WTC11 (cell line): Measurements from ENCODE around the gene LRP1.

Source experiments
- ATF1 ChIP-seq: sonication (generic); formaldehyde crosslinking; IDR thresholded peaks from 2 replicates; pipeline ENCODE4 v1.8.1; 2023; ENCODE audit warnings: mild to moderate bottlenecking, moderate library complexity, missing genetic modification reagents
- CBFB ChIP-seq: sonication (generic); formaldehyde crosslinking; IDR thresholded peaks from 2 replicates; pipeline ENCODE4 v1.8.1; 2022; ENCODE audit warnings: mild to moderate bottlenecking, low read depth, missing genetic modification reagents
- CREB1 ChIP-seq: sonication (generic); formaldehyde crosslinking; IDR thresholded peaks from 2 replicates; pipeline ENCODE4 v1.8.0; 2023; ENCODE audit warnings: mild to moderate bottlenecking, missing genetic modification reagents
- CTCF ChIP-seq: fragments of 200-600 bp; IDR thresholded peaks from 2 replicates; pipeline ENCODE4 v1.8.0; 2022; ENCODE audit warnings: antibody characterized with exemption
- GRHL2 ChIP-seq: fragments of 250-450 bp; sonication (Bioruptor Pico); IDR thresholded peaks from 2 replicates; pipeline ENCODE4 v1.8.0; 2022; ENCODE audit warnings: mild to moderate bottlenecking, moderate library complexity; ENCODE audit not compliant: insufficient replicate concordance, severe bottlenecking
- JUN ChIP-seq: sonication (generic); formaldehyde crosslinking; IDR thresholded peaks from 2 replicates; pipeline ENCODE4 v1.8.0; 2023; ENCODE audit warnings: mild to moderate bottlenecking, missing genetic modification reagents
- MAX ChIP-seq: sonication (generic); formaldehyde crosslinking; IDR thresholded peaks from 2 replicates; pipeline ENCODE4 v1.8.0; 2022; ENCODE audit warnings: mild to moderate bottlenecking, missing genetic modification reagents
- NFATC4 ChIP-seq: fragments of 250-450 bp; sonication (Bioruptor Pico); IDR thresholded peaks from 2 replicates; pipeline ENCODE4 v1.9.0; 2021; ENCODE audit warnings: mild to moderate bottlenecking
- PRDM15 ChIP-seq: sonication (generic); formaldehyde crosslinking; IDR thresholded peaks from 2 replicates; pipeline ENCODE4 v1.8.0; 2022; ENCODE audit warnings: missing genetic modification reagents
- SMAD3 ChIP-seq: sonication (generic); formaldehyde crosslinking; IDR thresholded peaks from 2 replicates; pipeline ENCODE4 v1.8.0; 2022; ENCODE audit warnings: missing genetic modification reagents, mild to moderate bottlenecking, borderline replicate concordance
- USF1 ChIP-seq: sonication (generic); formaldehyde crosslinking; IDR thresholded peaks from 2 replicates; pipeline ENCODE4 v1.8.0; 2022; ENCODE audit warnings: mild to moderate bottlenecking, missing genetic modification reagents
- USF2 ChIP-seq: sonication (generic); formaldehyde crosslinking; IDR thresholded peaks from 2 replicates; pipeline ENCODE4 v1.8.1; 2023; ENCODE audit warnings: mild to moderate bottlenecking, missing genetic modification reagents, moderate library complexity
- ZNF396 ChIP-seq: fragments of 250-450 bp; sonication (Bioruptor Pico); IDR thresholded peaks from 2 replicates; pipeline ENCODE4 v1.8.0; 2021; ENCODE audit warnings: mild to moderate bottlenecking, moderate library complexity, borderline replicate concordance

- TF ChIP-seq CBFB (CRISPR knock-in tag) = no peak
- TF ChIP-seq CTCF = no peak
- TF ChIP-seq USF2 (CRISPR knock-in tag) = no peak
- TF ChIP-seq ZNF396 (CRISPR knock-in tag) = no peak
- no peak for TF ChIP-seq PRDM15 (CRISPR knock-in tag)
- no peak for TF ChIP-seq CREB1 (CRISPR knock-in tag)
- no peak for TF ChIP-seq USF1 (CRISPR knock-in tag)
- TF ChIP-seq MAX (CRISPR knock-in tag) = no peak
- TF ChIP-seq ATF1 (CRISPR knock-in tag) = no peak
- no peak for TF ChIP-seq JUN (CRISPR knock-in tag)
- TF ChIP-seq GRHL2 (CRISPR knock-in tag) = no peak
- TF ChIP-seq SMAD3 (CRISPR knock-in tag) = no peak
- TF ChIP-seq NFATC4 = no peak
These were observed 111.3 kb downstream of the LRP1 start for GRCh38 chr12:57239587-57240065.
